Trophoblast cell (in vitro differentiated cells and primary cell): ENCODE results near the gene LDLRAP1.

Experiments used
- DNase-seq, 2 donors: peaks; one replicate each; pipeline ENCODE4 v3.0.0-alpha.2; 2016
- H2AFZ ChIP-seq: 2 replicates; pipeline ENCODE4 v1.6.1; 2013; ENCODE audit warnings: low read length, moderate library complexity, mild to moderate bottlenecking; ENCODE audit not compliant: insufficient read depth, poor library complexity
- H2AK5ac ChIP-seq: 2 replicates; pipeline ENCODE4 v1.6.1; 2013; ENCODE audit warnings: mild to moderate bottlenecking, low read length
- H2BK120ac ChIP-seq: 2 replicates; pipeline ENCODE4 v1.6.1; 2013; ENCODE audit warnings: low read length, mild to moderate bottlenecking, moderate library complexity; ENCODE audit not compliant: insufficient read depth, poor library complexity
- H2BK12ac ChIP-seq: 2 replicates; pipeline ENCODE4 v1.6.1; 2013; ENCODE audit warnings: mild to moderate bottlenecking, low read length, moderate library complexity
- H2BK5ac ChIP-seq: 2 replicates; pipeline ENCODE4 v1.6.1; 2013; ENCODE audit warnings: low read length, low read depth, moderate library complexity, mild to moderate bottlenecking; ENCODE audit not compliant: poor library complexity
- H3K14ac ChIP-seq: 2 replicates; pipeline ENCODE4 v1.6.1; 2013; ENCODE audit warnings: mild to moderate bottlenecking, low read length
- H3K18ac ChIP-seq: 2 replicates; pipeline ENCODE4 v1.6.1; 2013; ENCODE audit warnings: mild to moderate bottlenecking, low read length
- H3K23ac ChIP-seq: 2 replicates; pipeline ENCODE4 v1.6.1; 2013; ENCODE audit warnings: low read length
- H3K27ac ChIP-seq: 2 replicates; pipeline ENCODE4 v1.5.1; 2013; ENCODE audit warnings: low read depth, mild to moderate bottlenecking, inconsistent platforms, low read length, moderate library complexity
- H3K27me3 ChIP-seq: 2 replicates; pipeline ENCODE4 v1.6.1; 2013; ENCODE audit warnings: inconsistent platforms, mild to moderate bottlenecking, low read length, moderate library complexity; ENCODE audit not compliant: insufficient read depth
- H3K36me3 ChIP-seq, 2 experiments: 1 replicate in 1 of 2; 2 replicates in 1 of 2; pipeline ENCODE4 v1.6.1; 2013; ENCODE audit warnings: low read length in 2 of 2, mild to moderate bottlenecking in 2 of 2, moderate library complexity in 1 of 2; ENCODE audit not compliant: insufficient read depth in 2 of 2, control insufficient read depth in 1 of 2
- H3K4ac ChIP-seq: 2 replicates; pipeline ENCODE4 v1.6.1; 2013; ENCODE audit warnings: low read depth, mild to moderate bottlenecking, low read length, moderate library complexity
- H3K4me1 ChIP-seq, 2 experiments: 1 replicate in 1 of 2; 2 replicates in 1 of 2; pipeline ENCODE4 v1.6.1; 2013; ENCODE audit warnings: low read length in 2 of 2, mild to moderate bottlenecking in 2 of 2, moderate library complexity in 1 of 2; ENCODE audit not compliant: insufficient read depth in 2 of 2, control insufficient read depth in 1 of 2
- H3K4me2 ChIP-seq: 2 replicates; pipeline ENCODE4 v1.6.1; 2013; ENCODE audit warnings: inconsistent platforms, mild to moderate bottlenecking, low read length, moderate library complexity
- H3K4me3 ChIP-seq: 2 replicates; pipeline ENCODE4 v1.5.1; 2013; ENCODE audit warnings: mild to moderate bottlenecking, low read depth, low read length, inconsistent platforms
- H3K79me1 ChIP-seq: one replicate; pipeline ENCODE4 v1.6.1; 2013; ENCODE audit warnings: low read length
- H3K79me2 ChIP-seq: 2 replicates; pipeline ENCODE4 v1.6.1; 2013; ENCODE audit warnings: low read length, mild to moderate bottlenecking; ENCODE audit not compliant: control insufficient read depth, insufficient read depth, poor library complexity
- H3K9ac ChIP-seq: 2 replicates; pipeline ENCODE4 v1.6.1; 2013; ENCODE audit warnings: mild to moderate bottlenecking, low read length
- H3K9me3 ChIP-seq: 2 replicates; pipeline ENCODE4 v1.6.1; 2013; ENCODE audit warnings: low read depth, mild to moderate bottlenecking, control low read depth, inconsistent platforms, low read length; ENCODE audit not compliant: insufficient read depth
- H4K12ac ChIP-seq: 2 replicates; pipeline ENCODE4 v1.6.1; 2013; ENCODE audit warnings: low read depth, mild to moderate bottlenecking, low read length, moderate library complexity
- H4K8ac ChIP-seq: 2 replicates; pipeline ENCODE4 v1.6.1; 2013; ENCODE audit warnings: low read depth, mild to moderate bottlenecking, low read length, moderate library complexity
- H4K91ac ChIP-seq: one replicate; pipeline ENCODE4 v1.6.1; 2013; ENCODE audit warnings: low read depth, mild to moderate bottlenecking, low read length, moderate library complexity
- WGBS: extraction: QIAGEN DNeasy Blood & Tissue Kit; methylation state at CpG from one replicate; pipeline ENCODE4 v1.1.7; 2013; ENCODE audit warnings: missing lambda C conversion rate; ENCODE audit not compliant: insufficient read length, insufficient coverage; ENCODE audit errors: extremely low coverage; 5-methylcytosine and 5-hydroxymethylcytosine counted together

LDLRAP1 gene

DNA sequence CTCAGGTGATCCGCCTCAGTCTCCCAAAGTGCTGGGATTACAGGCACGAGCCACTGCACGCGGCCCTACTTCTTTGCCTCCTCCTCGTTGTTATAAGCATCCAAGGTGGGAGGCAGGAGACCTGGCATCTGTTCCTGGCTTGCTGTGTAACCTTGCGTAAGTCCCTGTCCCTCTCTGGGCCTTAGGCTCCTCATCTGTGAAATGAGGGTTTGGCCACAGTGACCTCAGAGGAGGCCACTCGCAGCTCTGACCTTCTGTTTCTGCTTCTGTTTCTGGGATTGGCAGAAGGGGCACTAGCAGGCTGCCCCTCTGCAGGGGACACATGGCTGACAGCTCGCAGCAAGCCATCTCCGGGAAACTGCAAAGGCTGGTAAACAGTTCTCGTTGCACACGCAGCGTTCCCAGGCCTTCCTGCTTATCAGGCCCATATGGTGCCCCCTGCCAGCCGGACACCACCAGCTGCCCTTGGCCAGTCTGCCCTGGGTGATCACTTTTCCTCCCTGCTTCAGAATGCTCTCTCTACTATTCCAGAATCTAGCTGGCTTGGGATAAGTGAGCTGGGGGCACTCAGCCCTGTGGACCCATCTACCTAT, 2.6 kb upstream of the LDLRAP1 start:
- Histone ChIP-seq H2BK120ac (no peak overlapping the region), H4K8ac (no peak overlapping the region), H2BK5ac (no peak overlapping the region), H2AFZ (no peak overlapping the region), H2BK12ac (no peak overlapping the region), H3K27me3 (no peaks in the 10 kb centered on the region), H3K4ac (no peak overlapping the region), H4K91ac (no peak overlapping the region), H3K4me3 (no peak overlapping the region), H3K9ac (no peak overlapping the region), H3K4me1 (peaks cover 16 to 17% of the 10 kb centered on the region in 2 experiments), H3K14ac (no peak overlapping the region), H3K4me2 (no peak overlapping the region), H3K79me1 (peaks cover 5% of the 10 kb centered on the region), H3K27ac (no peak overlapping the region), H4K12ac (no peak overlapping the region), H3K79me2 (peaks cover 7% of the 10 kb centered on the region), H3K18ac (no peak overlapping the region), H3K23ac (no peak overlapping the region), H2AK5ac (no peak overlapping the region), H3K36me3 (no peaks in the 10 kb centered on the region), H3K9me3 (no peaks in the 10 kb centered on the region)
- WGBS, result no CpG with 5 or more reads among the region's 13 CpGs
- no peak for DNase-seq

DNA sequence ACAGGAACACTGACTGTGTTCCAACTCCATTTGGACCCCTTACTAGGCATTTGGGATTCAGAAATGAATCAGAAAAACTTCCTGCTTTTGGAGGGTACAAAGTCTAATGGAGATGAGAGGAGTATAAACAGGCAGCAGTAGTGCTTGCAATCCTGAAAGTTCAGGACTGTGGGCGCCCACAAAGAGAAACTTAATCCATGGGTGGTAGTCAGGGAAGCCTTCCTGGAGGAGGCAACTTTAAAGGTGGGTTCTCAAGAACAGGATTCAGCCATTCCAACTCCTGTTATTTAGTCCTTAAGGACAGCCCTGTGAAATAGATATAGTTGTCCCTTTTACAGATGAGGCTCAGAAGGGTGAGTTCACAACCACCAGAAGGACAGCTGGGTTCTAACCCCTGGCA, 2.0 kb upstream of the LDLRAP1 start:
- no peak for DNase-seq
- Histone ChIP-seq H2BK5ac (no peak overlapping the region), H3K9ac (no peak overlapping the region), H3K79me1 (peaks cover 5% of the 10 kb centered on the region), H3K79me2 (peaks cover 7% of the 10 kb centered on the region), H3K23ac (no peak overlapping the region), H2AK5ac (no peak overlapping the region), H3K4me3 (no peak overlapping the region), H4K91ac (no peak overlapping the region), H2BK12ac (no peak overlapping the region), H3K4me2 (no peak overlapping the region), H3K4ac (no peak overlapping the region), H2AFZ (no peak overlapping the region), H4K12ac (no peak overlapping the region), H3K4me1 (peaks cover 16 to 17% of the 10 kb centered on the region in 2 experiments), H3K9me3 (no peaks in the 10 kb centered on the region), H4K8ac (no peak overlapping the region), H3K27ac (no peak overlapping the region), H3K27me3 (no peaks in the 10 kb centered on the region), H3K14ac (no peak overlapping the region), H3K36me3 (no peaks in the 10 kb centered on the region), H2BK120ac (no peak overlapping the region), H3K18ac (no peak overlapping the region)
- WGBS, result no CpG with 5 or more reads among the region's 1 CpG

GRCh38 chr1:25541889-25542658, 1.3 kb upstream of the LDLRAP1 start:
- Histone ChIP-seq H4K8ac (no peak overlapping the region), H2AFZ (no peak overlapping the region), H3K18ac (no peak overlapping the region), H3K14ac (no peak overlapping the region), H2BK5ac (no peak overlapping the region), H4K12ac (no peak overlapping the region), H3K36me3 (no peaks in the 10 kb centered on the region), H3K27ac (no peak overlapping the region), H3K9ac (no peak overlapping the region), H3K4me1 (peaks cover 16 to 17% of the 10 kb centered on the region in 2 experiments), H3K9me3 (no peaks in the 10 kb centered on the region), H4K91ac (no peak overlapping the region), H2BK120ac (no peak overlapping the region), H3K4ac (no peak overlapping the region), H2BK12ac (no peak overlapping the region), H3K79me1 (peaks cover 5% of the 10 kb centered on the region), H2AK5ac (peak overlapping the region; percentile 56), H3K4me3 (no peak overlapping the region), H3K4me2 (no peak overlapping the region), H3K27me3 (no peaks in the 10 kb centered on the region), H3K23ac (no peak overlapping the region), H3K79me2 (peaks cover 7% of the 10 kb centered on the region)
- no peak for DNase-seq
- no CpG with 5 or more reads among the region's 8 CpGs for WGBS

DNA sequence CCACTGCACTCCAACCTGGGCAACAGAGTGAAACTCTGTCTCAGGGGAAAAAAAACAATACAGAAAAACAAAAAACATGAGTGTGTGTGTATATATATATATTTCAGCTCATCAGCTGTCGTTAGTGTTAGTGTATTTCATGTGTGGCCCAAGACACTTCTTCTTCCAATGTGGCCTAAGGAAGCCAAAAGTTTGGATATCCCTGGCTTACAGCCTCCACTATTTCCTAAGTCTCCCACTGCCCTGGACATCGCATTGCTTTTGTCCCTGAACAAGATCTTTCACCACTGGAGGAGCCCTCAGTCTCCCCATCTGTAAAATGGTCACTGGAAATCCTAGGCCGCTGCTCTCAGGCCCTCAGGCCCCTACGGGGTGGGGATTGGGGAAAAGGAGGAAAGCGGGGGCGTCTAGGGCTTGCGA, 391 bp upstream of the LDLRAP1 start:
- Histone ChIP-seq H3K36me3 (no peaks in the 10 kb centered on the region), H3K79me1 (peaks cover 5% of the 10 kb centered on the region), H3K9me3 (no peaks in the 10 kb centered on the region), H3K9ac (no peak overlapping the region), H3K23ac (no peak overlapping the region), H3K4ac (no peak overlapping the region), H3K79me2 (peaks cover 7% of the 10 kb centered on the region), H2BK12ac (no peak overlapping the region), H2AK5ac (no peak overlapping the region), H3K27ac (no peak overlapping the region), H3K4me2 (peak overlapping the region; percentile 97), H3K4me3 (no peak overlapping the region), H2BK5ac (no peak overlapping the region), H3K4me1 (peaks cover 16 to 17% of the 10 kb centered on the region in 2 experiments), H4K8ac (no peak overlapping the region), H4K12ac (no peak overlapping the region), H3K27me3 (no peaks in the 10 kb centered on the region), H3K18ac (no peak overlapping the region), H3K14ac (no peak overlapping the region), H2AFZ (no peak overlapping the region), H2BK120ac (no peak overlapping the region), H4K91ac (no peak overlapping the region)
- DNase-seq, result no peak
- WGBS, result no CpG with 5 or more reads among the region's 7 CpGs
